HFF-Myc (cell line): ENCODE results near the gene ENPP7.

ENCODE experiments used
- DNase-seq: peaks from one replicate; pipeline ENCODE4 v3.0.0-alpha.2; 2011; ENCODE audit warnings: low read depth; ENCODE audit errors: extremely low read depth
- H3K4me3 ChIP-seq: replicated peaks from 2 replicates; pipeline ENCODE4 v1.5.1; 2011; ENCODE audit warnings: low read depth, mild to moderate bottlenecking, control low read depth, low read length
- CTCF ChIP-seq: IDR thresholded peaks from 2 replicates; pipeline ENCODE4 v1.5.1; 2012; ENCODE audit warnings: mild to moderate bottlenecking, low read depth, low read length, control low read depth; ENCODE audit errors: missing control alignments

ENPP7 gene

GRCh38 chr17:79757140-79757745, 26.5 kb downstream of the ENPP7 start:
- H3K4me3 ChIP-seq = no peak overlapping the region
- DNase-seq = no peak
- no peak for TF ChIP-seq CTCF

GRCh38 chr17:79758271-79758670, 27.5 kb downstream of the ENPP7 start:
- no peak overlapping the region for H3K4me3 ChIP-seq
- TF ChIP-seq CTCF = no peak
- DNase-seq = no peak

GRCh38 chr17:79760197-79760906, 29.6 kb downstream of the ENPP7 start:
- no peak for TF ChIP-seq CTCF
- DNase-seq = no peak
- no peak overlapping the region for H3K4me3 ChIP-seq

GRCh38 chr17:79761894-79762589, 31.3 kb downstream of the ENPP7 start:
- TF ChIP-seq CTCF = no peak
- no peak for DNase-seq
- no peak overlapping the region for H3K4me3 ChIP-seq

- no peak for TF ChIP-seq CTCF
- H3K4me3 ChIP-seq = no peak overlapping the region
- no peak for DNase-seq
Measured at GRCh38 chr17:79765708-79766107, 35.0 kb downstream of the ENPP7 start.

GRCh38 chr17:79769570-79770506, 39.1 kb downstream of the ENPP7 start:
- no peak for DNase-seq
- no peak overlapping the region for H3K4me3 ChIP-seq
- TF ChIP-seq CTCF = no peak
